HS-27A (cell line): Measurements from ENCODE around the gene EIF2S1.
"Not testable (repeated sequence)": the region's sequence is repeated elsewhere in the genome, so short reads cannot be mapped to it uniquely, and the experiment has no call there.

ENCODE experiments used
- DNase-seq: peaks from one replicate; pipeline ENCODE4 v3.0.0-alpha.2; 2012; ENCODE audit warnings: low read depth, missing footprints

Gene EIF2S1

GRCh38 chr14:67411820-67412421 is 51.8 kb downstream of the EIF2S1 start, which contains the start of gene PLEK2:
Gene PLEK2, minus strand, starts transcription at chr14:67412165. Its CDS starts 106 bp downstream, at chr14:67412059.
- DNase-seq, result no peak

GRCh38 chr14:67413806-67414769 is 54.0 kb downstream of the EIF2S1 start:
- peak; percentile 71 for DNase-seq

DNA sequence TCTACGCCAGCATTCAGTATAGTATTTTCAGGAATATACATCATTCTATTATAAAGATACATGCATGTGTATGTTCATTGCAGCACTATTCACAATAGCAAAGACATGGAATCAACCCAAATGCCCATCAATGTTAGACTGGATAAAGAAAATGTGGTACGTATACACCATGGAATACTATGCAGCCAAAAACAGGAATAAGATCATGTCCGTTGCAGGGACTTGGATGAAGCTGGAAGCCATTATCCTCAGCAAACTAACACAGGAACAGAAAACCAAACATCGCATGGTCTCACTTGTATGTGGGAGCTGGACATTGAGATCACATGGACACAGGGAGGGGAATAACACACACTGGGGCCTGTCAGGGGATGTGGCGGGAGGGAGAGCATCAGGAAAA is 55.5 kb downstream of the EIF2S1 start:
- not testable (repeated sequence) for DNase-seq

DNA sequence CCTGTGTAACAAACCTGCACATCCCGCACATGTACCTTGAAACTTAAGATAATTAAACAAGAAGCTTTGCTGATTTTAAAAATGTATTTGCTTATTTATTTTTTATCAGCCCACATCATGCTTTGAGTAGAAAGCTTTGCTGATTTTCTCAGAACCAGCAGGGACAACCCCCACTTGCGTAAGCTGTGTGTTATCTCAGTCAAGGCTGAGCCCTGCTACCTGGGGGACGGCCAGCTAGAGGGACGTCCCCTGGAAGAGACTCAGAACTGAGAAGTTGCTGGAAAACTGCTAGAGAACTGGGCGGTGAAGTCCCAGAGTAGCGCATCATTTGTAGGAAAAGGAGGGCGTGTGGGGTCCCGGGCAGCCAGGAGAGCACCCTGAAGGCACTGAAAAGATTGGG is 56.0 kb downstream of the EIF2S1 start:
- DNase-seq, result no peak

DNA sequence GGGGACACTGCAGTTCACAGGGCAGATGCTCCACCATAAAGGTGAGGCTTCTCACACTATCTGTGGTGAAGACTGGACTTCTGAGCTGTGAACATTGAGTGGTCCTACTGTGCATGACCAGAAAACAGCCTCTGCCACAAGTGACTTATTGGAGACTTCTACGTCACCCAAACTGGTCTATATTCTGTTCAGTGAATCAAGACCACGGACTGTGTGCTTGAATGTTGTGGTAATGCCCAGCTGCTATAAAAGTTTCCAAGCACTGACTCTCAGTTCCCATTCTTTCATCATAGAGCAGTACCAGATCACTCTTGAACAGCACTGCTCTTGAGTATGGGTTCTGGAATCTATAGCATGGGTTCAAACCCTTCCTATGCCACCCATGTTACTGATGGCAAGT is 56.7 kb downstream of the EIF2S1 start:
- DNase-seq, result no peak

DNA sequence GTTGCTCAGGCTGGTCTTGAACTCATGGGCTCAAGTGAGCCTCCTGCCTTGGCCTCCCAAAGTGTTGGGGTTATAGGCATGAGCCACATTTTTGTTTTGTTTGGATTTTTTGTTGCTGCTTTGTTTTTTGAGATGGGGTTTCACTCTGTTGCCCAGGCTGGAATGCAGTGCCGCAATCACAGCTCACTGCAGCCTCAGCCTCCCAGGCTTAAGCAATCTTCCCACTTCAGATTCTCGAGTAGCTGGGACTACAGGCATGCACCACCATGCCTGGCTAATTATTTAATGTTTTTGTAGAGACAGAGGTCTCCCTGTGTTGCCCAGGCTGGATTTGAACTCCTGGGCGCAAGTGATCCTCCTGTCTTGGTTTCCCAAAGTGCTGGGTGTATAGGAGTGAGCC is 57.5 kb downstream of the EIF2S1 start:
- DNase-seq, result no peak

DNA sequence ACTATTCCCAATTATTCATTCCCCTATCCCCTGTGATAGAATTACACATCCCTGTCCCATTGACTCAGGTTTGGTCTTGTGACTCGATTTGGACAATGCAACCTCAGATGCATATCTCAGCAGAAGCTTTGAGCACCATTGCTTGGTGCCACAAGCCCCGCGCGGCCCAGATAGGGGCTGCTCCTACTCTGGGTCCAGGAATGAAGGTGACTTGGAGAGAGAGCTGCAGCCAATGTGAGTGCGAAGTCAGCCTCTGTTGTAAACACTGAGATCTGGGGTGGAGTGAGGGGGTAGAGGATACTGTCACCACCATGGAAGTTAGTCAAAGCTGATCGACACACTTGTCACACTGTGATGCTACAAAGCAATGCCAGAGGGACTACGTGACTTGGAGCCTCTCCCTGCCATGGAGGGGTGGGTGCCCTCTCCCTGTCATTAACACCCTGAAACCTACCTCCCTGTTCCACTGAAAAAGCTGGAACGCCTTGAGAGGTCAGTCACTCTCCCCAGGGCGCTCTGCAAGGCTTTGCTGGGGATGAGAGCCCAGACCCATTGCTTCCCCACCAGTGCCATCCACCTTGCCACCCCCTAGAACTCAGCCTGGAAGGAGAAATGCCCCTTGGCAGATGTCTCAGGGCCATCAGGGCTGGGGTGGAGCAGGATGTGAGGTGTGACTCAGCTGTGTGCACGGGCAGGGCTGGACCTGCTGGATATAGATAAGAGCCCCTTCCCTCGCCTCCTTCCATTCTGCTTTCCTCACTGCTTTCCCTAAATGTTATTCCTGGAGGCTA is 58.5 kb downstream of the EIF2S1 start:
- DNase-seq, result peak; percentile 9

- no peak for DNase-seq
Measured at GRCh38 chr14:67420102-67420739, 60.1 kb downstream of the EIF2S1 start.

GRCh38 chr14:67421356-67422224 is 61.5 kb downstream of the EIF2S1 start:
- no peak for DNase-seq

DNA sequence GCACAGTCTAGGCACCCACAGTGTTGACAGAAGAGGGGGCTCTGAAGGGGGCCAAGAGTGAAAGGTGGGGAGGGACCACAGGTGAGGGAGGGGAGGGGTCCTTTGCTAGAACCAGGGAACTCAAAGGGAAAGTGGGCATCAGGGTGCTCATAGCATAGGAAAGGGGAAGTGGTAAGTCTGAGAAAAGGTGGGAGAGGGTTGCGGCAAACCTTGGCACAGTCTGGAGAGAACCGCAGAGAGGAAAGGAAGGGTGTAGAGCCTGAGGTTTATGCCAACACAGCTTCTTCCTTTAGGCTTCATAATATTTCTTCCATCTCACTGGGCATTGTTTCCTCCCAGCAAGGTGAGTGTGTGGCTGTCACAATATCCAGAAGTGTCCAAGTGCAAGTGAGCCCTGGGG is 63.3 kb downstream of the EIF2S1 start:
- no peak for DNase-seq

GRCh38 chr14:67424539-67424938 is 64.4 kb downstream of the EIF2S1 start:
- DNase-seq, result no peak

DNA sequence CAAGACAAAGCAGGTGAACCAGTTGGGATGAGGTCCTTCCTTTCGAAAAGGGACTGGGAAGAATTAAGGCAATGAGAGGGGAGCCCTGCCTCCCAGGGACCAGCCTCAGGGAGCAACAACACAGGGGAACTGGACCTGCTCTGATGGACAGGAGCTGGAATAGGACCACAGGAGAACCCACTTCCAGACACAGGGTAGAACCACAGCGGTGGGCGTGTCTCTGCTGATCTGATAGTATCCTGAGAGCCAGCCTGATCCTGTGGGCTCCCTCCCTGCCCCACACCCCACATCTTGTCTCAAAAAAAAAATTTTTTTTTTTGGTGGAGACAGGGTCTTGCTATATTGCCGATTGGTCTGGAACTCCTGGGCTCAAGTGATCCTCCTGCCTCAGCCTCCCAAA is 65.5 kb downstream of the EIF2S1 start:
- DNase-seq, result no peak

- no peak for DNase-seq
Measured at GRCh38 chr14:67426161-67426560, 66.0 kb downstream of the EIF2S1 start.

DNA sequence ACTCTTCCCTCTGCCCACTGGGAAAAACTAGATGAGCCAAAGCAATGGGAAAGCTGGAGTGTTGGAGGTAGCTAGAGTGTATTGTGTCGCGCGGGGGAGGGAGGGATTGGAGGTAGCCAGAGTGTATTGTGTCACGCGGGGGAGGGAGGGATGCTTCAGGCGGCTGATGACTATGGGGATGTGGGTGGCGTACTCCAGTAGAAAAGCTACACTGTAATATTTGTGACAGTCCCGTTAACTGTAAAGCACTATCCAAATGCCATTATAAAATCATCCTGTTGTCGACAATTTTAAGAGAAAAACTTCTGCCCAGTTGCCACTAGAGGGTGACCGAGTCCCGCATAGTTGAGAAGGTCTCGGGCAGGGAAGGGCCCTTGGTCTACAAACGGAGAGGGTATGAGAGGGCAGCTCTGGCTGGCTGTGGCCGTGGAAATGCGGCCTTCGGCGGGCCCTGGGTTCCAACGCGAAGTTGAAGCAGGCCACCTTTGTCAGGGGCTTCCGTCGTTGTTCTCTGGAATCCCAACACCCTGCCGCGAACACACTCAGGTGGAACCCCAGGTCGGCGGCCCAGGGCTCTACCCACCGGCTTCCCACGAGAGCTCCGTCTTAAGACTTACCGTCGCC is 67.0 kb downstream of the EIF2S1 start:
- DNase-seq, result peak; percentile 35

DNA sequence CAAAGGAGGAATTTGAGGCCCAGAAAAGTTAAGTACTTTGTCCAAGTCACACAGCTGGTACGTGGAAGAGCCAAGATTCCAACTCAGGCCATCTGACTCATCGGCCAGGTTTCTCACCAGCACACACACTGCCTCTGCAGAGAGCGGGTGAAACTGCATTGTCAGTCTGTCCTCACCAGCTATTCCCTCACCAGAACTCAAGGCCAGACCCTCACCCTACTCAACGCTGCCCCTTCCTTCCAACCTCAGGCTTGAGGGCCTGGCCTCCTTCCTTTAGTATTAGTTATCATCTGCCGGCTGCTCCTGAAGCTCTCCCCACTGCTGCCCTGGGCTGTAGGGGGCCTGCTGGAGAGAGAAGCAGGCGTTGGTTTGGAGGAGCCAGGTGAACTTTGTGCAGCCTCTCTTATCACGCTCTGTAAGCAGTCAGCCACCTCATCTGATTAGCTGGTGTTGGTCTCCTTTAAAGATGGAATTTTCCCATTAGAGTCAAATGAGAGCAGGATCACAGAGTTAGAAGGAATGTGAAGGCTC is 68.4 kb downstream of the EIF2S1 start:
- no peak for DNase-seq

GRCh38 chr14:67429510-67430205 is 69.5 kb downstream of the EIF2S1 start:
- no peak for DNase-seq

- DNase-seq, result no peak
Measured at GRCh38 chr14:67432050-67432564, 72.0 kb downstream of the EIF2S1 start.

GRCh38 chr14:67435603-67436002 is 75.5 kb downstream of the EIF2S1 start:
- no peak for DNase-seq
